ENCODE data around the gene RBM12.

The RBM12 gene

GRCh38 chr20:35664466-35665206, at the start of gene RBM12, which contains the start of gene CPNE1:
Gene RBM12, minus strand, starts transcription at chr20:35664900. Its CDS starts 9,578 bp downstream, at chr20:35655322.
Gene CPNE1, minus strand, starts transcription at chr20:35664900. Its CDS starts 31,977 bp downstream, at chr20:35632923.
- no peak for TF ChIP-seq CTCF (IDR thresholded peaks at IDR 0.05)

- no peak for TF ChIP-seq CTCF (IDR thresholded peaks at IDR 0.05)
Observed at GRCh38 chr20:35714127-35714526, 49.4 kb upstream of the RBM12 start.

GRCh38 chr20:35711588-35712209, 47.0 kb upstream of the RBM12 start:
- TF ChIP-seq CTCF (IDR thresholded peaks at IDR 0.05) = no peak

GRCh38 chr20:35710884-35711587, 46.3 kb upstream of the RBM12 start:
- TF ChIP-seq CTCF (IDR thresholded peaks at IDR 0.05) = no peak

- no peak for TF ChIP-seq CTCF (IDR thresholded peaks at IDR 0.05)
Observed at GRCh38 chr20:35710039-35710438, 45.3 kb upstream of the RBM12 start.

- TF ChIP-seq CTCF (IDR thresholded peaks at IDR 0.05) = no peak
Observed at GRCh38 chr20:35709259-35709658, 44.6 kb upstream of the RBM12 start.

- no peak for TF ChIP-seq CTCF (IDR thresholded peaks at IDR 0.05)
Observed at GRCh38 chr20:35708502-35708901, 43.8 kb upstream of the RBM12 start.

Measured in LNCAP (cell line).